HepG2 (cell line): ENCODE results near the gene PFN1. TPM values are rescaled to one million over a fixed set of nuclear protein-coding genes. Genes with fewer than 3 reads are reported as not detected.

Source experiments
- ATAC-seq: fragments of 200-7000 bp; cut with Tn5 transposase; 3 replicates; pipeline ENCODE4 v1.9.1; 2020; ENCODE audit warnings: mild to moderate bottlenecking, moderate library complexity
- BruUV-seq: library from RNA; stranded (reverse); fragments of 400-500 nt; replicated peaks from 2 replicates; lab custom pipeline; 2021; lab: Mats Ljungman, UMichigan
- CTCF ChIA-PET: fragments of 300-600 bp; formaldehyde crosslinking; extraction: SDS; loops from one replicate; lab custom pipeline; 2021; ENCODE audit warnings: low total read pairs, inconsistent platforms, low intra/inter-chr PET ratio; lab: Yijun Ruan, JAX
- POLR2A ChIA-PET: fragments of 350-600 bp; sonication (Branson Sonifier 250); formaldehyde crosslinking; loops from one replicate; lab custom pipeline; 2020; ENCODE audit warnings: antibody characterized with exemption, inconsistent platforms; lab: Yijun Ruan, JAX
- DNase-seq: peaks from one replicate; pipeline ENCODE4 v3.0.0-alpha.2; 2015; ENCODE audit warnings: low spot score
- FAIRE-seq: peaks from 3 replicates; lab custom pipeline; 2011; peaks lifted over from hg19 to GRCh38; lab: Jason Lieb, UNC
- H2AFZ ChIP-seq: one replicate; pipeline ENCODE4 v1.6.1; 2011; ENCODE audit warnings: low read length, inconsistent platforms
- H3K27ac ChIP-seq: fragments of 300-600 bp; 3 replicates; pipeline ENCODE4 v1.8.0; 2011; ENCODE audit warnings: mixed run types, mild to moderate bottlenecking, mixed read lengths, low read length, inconsistent platforms; ENCODE audit not compliant: insufficient read depth; ENCODE audit errors: extremely low read length
- H3K27me3 ChIP-seq, 2 experiments: fragments of 200-600 bp in 1 of 2; 2 replicates in 1 of 2; 3 replicates in 1 of 2; pipeline versions ENCODE4 v1.6.0 to v1.8.0; 2011; ENCODE audit warnings: low read length in 2 of 2, mild to moderate bottlenecking in 2 of 2, moderate library complexity in 2 of 2, inconsistent platforms in 1 of 2; ENCODE audit not compliant: insufficient read depth in 2 of 2, control insufficient read depth in 1 of 2
- H3K36me3 ChIP-seq, 2 experiments: fragments of 200-600 bp in 1 of 2; replicated peaks in 1 of 2; 2 replicates in 1 of 2; 3 replicates in 1 of 2; pipeline versions ENCODE4 v1.5.1 to v1.8.0; 2011; ENCODE audit warnings: low read length in 2 of 2, inconsistent platforms in 1 of 2; ENCODE audit not compliant: insufficient read depth in 2 of 2, control insufficient read depth in 1 of 2
- H3K4me1 ChIP-seq: 2 replicates; pipeline ENCODE4 v1.5.1; 2012; ENCODE audit warnings: low read length, inconsistent platforms; ENCODE audit not compliant: insufficient read depth
- H3K4me2 ChIP-seq: 2 replicates; pipeline ENCODE4 v1.6.0; 2011; ENCODE audit warnings: low read depth, low read length, inconsistent platforms
- H3K4me3 ChIP-seq, 3 experiments: fragments of 200-600 bp in 1 of 3; sonication (generic), shearing (Covaris generic) in 1 of 3; replicated peaks in 1 of 3; 2 replicates each; pipeline ENCODE4 v1.5.1; 2011 to 2016; ENCODE audit warnings: low read length in 3 of 3, inconsistent platforms in 2 of 3, low read depth in 2 of 3, mild to moderate bottlenecking in 2 of 3, control low read depth in 1 of 3, mixed read lengths in 1 of 3; ENCODE audit not compliant: insufficient read depth in 1 of 3
- H3K79me2 ChIP-seq: one replicate; pipeline ENCODE4 v1.6.1; 2011; ENCODE audit warnings: low read length, inconsistent platforms; ENCODE audit not compliant: insufficient read depth
- H3K9ac ChIP-seq: 2 replicates; pipeline ENCODE4 v1.6.0; 2011; ENCODE audit warnings: mild to moderate bottlenecking, low read depth, low read length, inconsistent platforms; ENCODE audit not compliant: insufficient read depth
- H3K9me3 ChIP-seq: 2 replicates; pipeline ENCODE4 v1.5.1; 2012; ENCODE audit warnings: mild to moderate bottlenecking, low read length
- H4K20me1 ChIP-seq: 2 replicates; pipeline ENCODE4 v1.6.0; 2011; ENCODE audit warnings: inconsistent platforms, mild to moderate bottlenecking, low read length, moderate library complexity; ENCODE audit not compliant: insufficient read depth
- ETV6 ChIP-seq: sonication (generic); formaldehyde crosslinking; conservative IDR thresholded peaks from 2 replicates; pipeline ENCODE4 v1.4.0; 2020; ENCODE audit warnings: missing genetic modification reagents
- KLF9 ChIP-seq: IDR thresholded peaks from 2 replicates; pipeline ENCODE4 v1.6.1; 2016; ENCODE audit warnings: low read depth
- MAFF ChIP-seq: IDR thresholded peaks from 2 replicates; pipeline ENCODE4 v1.6.1; 2011; ENCODE audit warnings: low read depth, low read length, improper control_type of control experiment
- RBM22 ChIP-seq: fragments of 200-400 bp; formaldehyde crosslinking; optimal IDR thresholded peaks from 2 replicates; pipeline ENCODE3; 2017; ENCODE audit warnings: mild to moderate bottlenecking, low read length, moderate library complexity
- ZFAT ChIP-seq: sonication (generic); formaldehyde crosslinking; conservative IDR thresholded peaks from 2 replicates; pipeline ENCODE4 v1.8.1; 2023; ENCODE audit warnings: missing genetic modification reagents, inconsistent platforms
- ZGPAT ChIP-seq: IDR thresholded peaks from 2 replicates; pipeline ENCODE4 v1.6.1; 2016; ENCODE audit warnings: mild to moderate bottlenecking
- ZNF780A ChIP-seq: sonication (generic); formaldehyde crosslinking; IDR thresholded peaks from 2 replicates; pipeline ENCODE4 v1.8.0; 2022; ENCODE audit warnings: mild to moderate bottlenecking, missing genetic modification reagents, moderate library complexity
- ZNF891 ChIP-seq: sonication (generic); formaldehyde crosslinking; IDR thresholded peaks from 2 replicates; pipeline ENCODE4 v1.5.0; 2020; ENCODE audit warnings: mild to moderate bottlenecking, missing genetic modification reagents
- WGBS: methylation state at CpG from one replicate; pipeline ENCODE4 v1.1.6; 2017; ENCODE audit warnings: low lambda C conversion rate; 5-methylcytosine and 5-hydroxymethylcytosine counted together
- in situ Hi-C: cut with HindIII; loops from 2 replicates; pipeline ENCODE4 v1.10.0; 2017; ENCODE audit warnings: low pct_unique_long_range_greater_than_20kb; ENCODE audit not compliant: extremely low pct_ligation_motif_present
- intact Hi-C: fragments of 100-400 bp; cut with micrococcal nuclease; formaldehyde crosslinking; loops from one replicate; pipeline ENCODE4 v1.10.0; 2022; ENCODE audit not compliant: unreplicated experiment
- polyA plus RNA-seq, 8 experiments: library from polyadenylated mRNA; depleted of rRNA in 3 of 8; stranded (reverse) in 7 of 8; unstranded in 1 of 8; fragments of >200 nt; fragmentation: Illumina TruSeq in 4 of 8; extraction: Trizol in 4 of 8; gene quantifications; 2 replicates each; pipeline versions ENCODE4 v1.2.1 to v1.2.3, GENCODE V29; 2011 to 2016; ENCODE audit warnings: low read depth in 4 of 8, missing spikeins in 1 of 8, mixed read lengths in 1 of 8; ENCODE audit not compliant: insufficient read depth in 1 of 8
- total RNA-seq, 5 experiments: library from RNA; depleted of rRNA; stranded (reverse); fragments of >200 nt; fragmentation: Illumina TruSeq; extraction: Trizol; gene quantifications; 2 replicates each; pipeline ENCODE4 v1.2.3, GENCODE V29; 2016; ENCODE audit warnings: low read depth in 1 of 5

The PFN1 gene
- total and polyA plus RNA-seq, 2 of the 13 experiments (the other 11 are each of a cell fraction or from before 2014, with no cell fraction given) = 494 to 613 TPM

- Histone ChIP-seq H3K9ac (no peak overlapping the region), H3K4me3 (no peak overlapping the region), H3K4me1 (peaks cover 2% of the 10 kb centered on the region), H3K36me3 (no peaks in the 10 kb centered on the region), H3K4me2 (no peak overlapping the region), H3K27me3 (no peaks in the 10 kb centered on the region)
- in situ Hi-C loops = no loop called here
- BruUV-seq = no TSS peak
- ChIA-PET CTCF (no interaction called here), POLR2A (interaction anchor here (1.0 to 1.1 kb wide), 3 partner anchors 8 to 38 kb away, joined by 3 to 6 read pairs (median 5); partner anchors contain the start of genes RNF167 and SLC25A11)
- ATAC-seq (no peak), FAIRE-seq (no peak)
- TF ChIP-seq RBM22 (no peak), MAFF (no peak), ETV6 (CRISPR knock-in tag) (no peak), ZGPAT (CRISPR knock-in tag) (no peak), ZNF891 (CRISPR knock-in tag) (no peak), ZFAT (CRISPR knock-in tag) (no peak), ZNF780A (CRISPR knock-in tag) (no peak), KLF9 (no peak)
- TF ChIP-seq, all 625 proteins: peak for 0
- Histone ChIP-seq H3K27ac (no peak overlapping the region), H3K9me3 (no peaks in the 10 kb centered on the region), H4K20me1 (no peaks in the 10 kb centered on the region), H2AFZ (no peak overlapping the region), H3K79me2 (no peaks in the 10 kb centered on the region)
- DNase-seq = no peak
- intact Hi-C loops = no loop called here
- 96% methylated on average over 18 of the region's 18 CpGs for WGBS
Measured at GRCh38 chr17:4928881-4929280, 19.4 kb downstream of the PFN1 start.
